ENCODE results near the gene LRP11.

DNA sequence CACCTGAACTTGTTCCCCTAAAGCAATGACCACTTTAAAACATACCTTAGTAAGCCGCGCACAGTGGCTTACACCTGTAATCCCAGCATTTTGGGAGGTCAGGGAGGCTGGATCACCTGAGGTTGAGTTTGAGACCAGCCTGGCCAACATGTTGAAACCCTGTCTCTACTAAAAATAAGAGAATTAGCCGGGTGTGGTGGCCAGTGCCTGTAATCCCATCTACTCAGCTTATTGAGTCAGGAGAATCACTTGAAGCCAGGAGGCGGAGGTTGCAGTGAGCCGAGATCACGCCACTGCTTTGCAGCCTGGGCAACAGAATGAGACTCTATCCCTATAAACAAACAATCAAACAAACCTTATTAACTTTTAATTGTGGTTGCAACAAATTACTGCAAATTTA lies 35.3 kb upstream of the LRP11 start:
- TF ChIP-seq, protein P1, sequence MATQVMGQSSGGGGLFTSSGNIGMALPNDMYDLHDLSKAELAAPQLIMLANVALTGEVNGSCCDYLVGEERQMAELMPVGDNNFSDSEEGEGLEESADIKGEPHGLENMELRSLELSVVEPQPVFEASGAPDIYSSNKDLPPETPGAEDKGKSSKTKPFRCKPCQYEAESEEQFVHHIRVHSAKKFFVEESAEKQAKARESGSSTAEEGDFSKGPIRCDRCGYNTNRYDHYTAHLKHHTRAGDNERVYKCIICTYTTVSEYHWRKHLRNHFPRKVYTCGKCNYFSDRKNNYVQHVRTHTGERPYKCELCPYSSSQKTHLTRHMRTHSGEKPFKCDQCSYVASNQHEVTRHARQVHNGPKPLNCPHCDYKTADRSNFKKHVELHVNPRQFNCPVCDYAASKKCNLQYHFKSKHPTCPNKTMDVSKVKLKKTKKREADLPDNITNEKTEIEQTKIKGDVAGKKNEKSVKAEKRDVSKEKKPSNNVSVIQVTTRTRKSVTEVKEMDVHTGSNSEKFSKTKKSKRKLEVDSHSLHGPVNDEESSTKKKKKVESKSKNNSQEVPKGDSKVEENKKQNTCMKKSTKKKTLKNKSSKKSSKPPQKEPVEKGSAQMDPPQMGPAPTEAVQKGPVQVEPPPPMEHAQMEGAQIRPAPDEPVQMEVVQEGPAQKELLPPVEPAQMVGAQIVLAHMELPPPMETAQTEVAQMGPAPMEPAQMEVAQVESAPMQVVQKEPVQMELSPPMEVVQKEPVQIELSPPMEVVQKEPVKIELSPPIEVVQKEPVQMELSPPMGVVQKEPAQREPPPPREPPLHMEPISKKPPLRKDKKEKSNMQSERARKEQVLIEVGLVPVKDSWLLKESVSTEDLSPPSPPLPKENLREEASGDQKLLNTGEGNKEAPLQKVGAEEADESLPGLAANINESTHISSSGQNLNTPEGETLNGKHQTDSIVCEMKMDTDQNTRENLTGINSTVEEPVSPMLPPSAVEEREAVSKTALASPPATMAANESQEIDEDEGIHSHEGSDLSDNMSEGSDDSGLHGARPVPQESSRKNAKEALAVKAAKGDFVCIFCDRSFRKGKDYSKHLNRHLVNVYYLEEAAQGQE (IDR thresholded peaks at IDR 0.05; ENCODE audit: low read depth), result no peak
- TF ChIP-seq EP300 (IDR thresholded peaks at IDR 0.05; ENCODE audit: borderline replicate concordance), result no peak

All from Ishikawa (cell line).